Measurements from ENCODE around the gene MND1.

- no peak for TF ChIP-seq SIN3A (IDR thresholded peaks at IDR 0.05; ENCODE audit: borderline replicate concordance, insufficient read depth, low read length)
- TF ChIP-seq POLR2AphosphoS5 (IDR thresholded peaks at IDR 0.05; ENCODE audit: low read depth, low read length) = no peak
- no peak for TF ChIP-seq TAF1 (IDR thresholded peaks at IDR 0.05; ENCODE audit: borderline replicate concordance, insufficient read depth, low read length)
These were observed 57.0 kb downstream of the MND1 start for GRCh38 chr4:153401501-153401900.
